NCI-H2107 treated with DMSO at 0.1 percent for 48 hours (cell line): ENCODE data around the gene MED23.

Experiments
- DNase-seq: peaks from one replicate; lab custom pipeline; 2025; ENCODE audit not compliant: unreplicated experiment; lab: John Stamatoyannopoulos, UW

The MED23 gene

DNA sequence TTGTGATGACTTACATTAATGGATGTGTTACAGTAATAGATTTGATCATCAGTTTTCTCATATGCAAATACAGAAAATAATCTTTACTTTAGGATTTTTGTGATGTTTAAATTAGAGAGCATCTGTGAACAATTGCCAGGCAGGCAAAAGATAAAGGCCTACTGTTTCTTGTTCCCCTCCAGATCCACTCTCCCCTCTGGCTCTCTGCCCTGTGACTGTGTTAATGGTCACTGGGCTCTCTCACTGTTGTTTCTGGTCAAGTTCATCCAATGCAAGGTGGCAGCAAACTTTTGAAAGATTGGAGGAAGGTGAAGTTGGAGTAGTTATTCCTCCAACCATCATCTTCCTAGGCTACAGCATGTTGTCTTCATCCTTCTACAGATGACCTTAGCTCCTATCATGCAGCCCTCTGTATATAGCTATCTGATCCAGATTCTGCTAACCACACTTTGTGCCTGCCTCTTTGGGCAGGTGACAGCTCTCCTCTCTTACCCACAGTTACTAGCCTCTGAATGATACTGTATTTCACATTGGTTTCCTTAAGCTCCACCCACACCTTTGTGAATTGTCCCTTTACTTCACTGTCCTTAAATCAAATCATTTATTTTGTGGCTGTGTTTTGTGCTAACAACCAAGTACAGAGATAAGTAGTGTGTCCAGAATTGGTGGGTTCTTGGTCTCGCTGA lies 103.9 kb downstream of the MED23 start:
- no peak for DNase-seq
